Inflammatory macrophage (primary cell): ENCODE data around the gene ISG15.
"Not testable (repeated sequence)": the region's sequence is repeated elsewhere in the genome, so short reads cannot be mapped to it uniquely, and the experiment has no call there.

Experiments used
- DNase-seq, 2 donors: peaks; one replicate each; pipeline ENCODE4 v3.0.0-alpha.2; 2020 to 2022

The ISG15 gene

DNA sequence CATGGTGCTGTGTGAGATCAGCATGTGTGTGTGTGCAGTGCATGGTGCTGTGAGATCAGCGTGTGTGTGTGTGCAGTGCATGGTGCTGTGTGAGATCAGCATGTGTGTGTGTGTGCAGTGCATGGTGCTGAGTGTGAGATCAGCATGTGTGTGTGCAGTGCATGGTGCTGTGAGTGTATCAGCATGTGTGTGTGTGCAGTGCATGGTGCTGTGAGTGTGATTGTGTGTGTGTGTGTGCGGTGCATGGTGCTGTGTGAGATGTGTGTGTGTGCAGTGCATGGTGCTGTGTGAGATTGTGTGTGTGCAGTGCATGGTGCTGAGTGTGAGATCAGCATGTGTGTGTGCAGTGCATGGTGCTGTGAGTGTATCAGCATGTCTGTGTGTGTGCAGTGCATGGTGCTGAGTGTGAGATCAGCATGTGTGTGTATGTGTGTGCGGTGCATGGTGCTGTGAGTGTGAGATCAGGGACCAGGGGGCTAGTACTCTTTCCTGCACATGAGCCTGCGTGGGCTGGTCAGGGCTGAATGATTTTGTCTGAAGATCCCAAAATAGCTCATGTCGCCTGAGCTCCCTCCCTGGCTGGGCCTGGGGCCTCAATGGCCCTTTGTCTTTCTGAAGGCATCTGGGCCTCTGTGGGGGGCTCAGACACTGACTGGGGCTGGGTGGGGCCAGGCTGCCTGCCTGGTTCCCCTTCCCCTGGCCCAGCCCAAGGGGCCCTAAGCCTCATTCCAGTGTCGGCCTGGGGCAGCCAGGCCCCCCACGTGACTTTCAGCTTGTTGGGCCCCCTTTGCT lies 17.8 kb downstream of the ISG15 start:
- not testable (repeated sequence) for DNase-seq

DNA sequence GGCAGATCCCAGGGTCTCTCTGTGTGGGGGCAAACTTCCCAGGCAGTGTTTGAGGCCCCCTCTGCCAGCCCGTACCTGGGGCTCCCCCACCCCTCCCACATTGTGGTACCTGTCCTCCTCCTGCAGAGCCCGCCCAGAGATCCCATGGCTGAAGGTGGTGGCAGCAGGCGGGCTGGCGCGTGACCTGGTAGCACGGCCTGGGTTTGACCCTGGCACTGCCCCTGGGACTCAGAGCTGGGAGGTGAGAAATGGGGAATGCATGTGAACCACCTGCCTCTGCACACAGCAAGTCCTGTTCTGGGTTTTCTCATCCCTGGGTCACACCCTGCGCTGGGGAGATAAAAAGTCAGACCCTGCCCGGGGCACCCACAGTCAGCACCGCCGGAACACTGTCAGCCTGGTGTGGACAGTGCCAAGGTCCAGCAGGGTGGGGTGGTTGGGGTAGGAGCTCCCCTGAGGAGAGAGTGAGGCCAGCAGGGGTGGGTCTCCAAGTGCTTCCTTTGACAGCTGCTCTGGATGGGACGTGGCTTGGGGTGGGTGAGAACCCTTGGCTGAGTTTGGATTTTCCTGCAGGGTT lies 18.4 kb downstream of the ISG15 start:
- DNase-seq, result no peak

DNA sequence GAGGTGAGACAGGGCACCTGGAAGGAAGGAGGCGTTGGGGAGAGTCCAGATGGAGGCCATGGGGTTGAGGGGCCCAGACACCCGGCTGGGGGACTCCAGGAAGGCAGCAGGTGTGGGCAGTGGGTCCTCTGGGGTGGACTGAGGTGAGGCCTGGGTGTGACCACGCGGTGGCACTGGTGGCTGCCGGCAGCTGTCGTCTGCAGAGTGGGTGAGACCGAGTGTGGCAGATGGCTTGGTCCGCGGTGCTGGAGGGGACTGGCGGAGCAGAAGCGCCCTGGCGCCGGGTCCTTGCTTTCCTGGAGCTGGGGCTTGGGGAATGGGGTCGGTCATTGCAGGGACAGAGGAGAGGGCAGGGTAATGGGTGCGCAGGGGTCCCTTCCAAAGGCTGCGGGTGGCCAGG lies 19.1 kb downstream of the ISG15 start:
- DNase-seq, result peak in 1 of 2 donors; percentile 29

DNA sequence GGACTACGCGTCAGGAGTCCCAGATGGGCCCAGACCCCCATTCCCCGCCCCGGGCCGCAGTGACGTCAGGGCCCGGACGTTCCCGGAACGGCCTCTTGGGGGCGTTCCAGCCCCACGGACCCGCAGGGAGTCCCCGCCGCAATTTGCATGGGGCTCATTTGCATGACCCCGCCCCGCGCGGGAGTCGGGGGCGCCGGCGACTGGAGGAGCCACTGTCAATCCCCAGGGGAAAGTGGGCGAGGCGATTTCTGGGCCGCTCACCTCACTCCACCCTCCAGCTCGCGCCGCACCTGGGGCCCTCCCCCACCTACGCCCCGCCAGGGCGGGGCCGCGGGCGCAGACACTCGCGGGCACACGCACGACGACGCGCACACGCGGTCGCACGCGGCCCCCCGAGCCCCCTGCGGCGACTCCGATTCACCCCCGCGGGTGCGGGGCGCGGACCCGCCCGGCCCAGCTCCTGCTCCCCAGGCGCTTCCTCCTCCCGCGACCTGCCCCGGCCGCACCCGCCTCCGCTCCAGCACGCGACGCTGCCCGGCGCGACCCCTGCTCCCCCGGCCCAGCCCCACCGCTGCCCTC lies 19.8 kb downstream of the ISG15 start:
- peak; percentile 32 to 70 for DNase-seq

DNA sequence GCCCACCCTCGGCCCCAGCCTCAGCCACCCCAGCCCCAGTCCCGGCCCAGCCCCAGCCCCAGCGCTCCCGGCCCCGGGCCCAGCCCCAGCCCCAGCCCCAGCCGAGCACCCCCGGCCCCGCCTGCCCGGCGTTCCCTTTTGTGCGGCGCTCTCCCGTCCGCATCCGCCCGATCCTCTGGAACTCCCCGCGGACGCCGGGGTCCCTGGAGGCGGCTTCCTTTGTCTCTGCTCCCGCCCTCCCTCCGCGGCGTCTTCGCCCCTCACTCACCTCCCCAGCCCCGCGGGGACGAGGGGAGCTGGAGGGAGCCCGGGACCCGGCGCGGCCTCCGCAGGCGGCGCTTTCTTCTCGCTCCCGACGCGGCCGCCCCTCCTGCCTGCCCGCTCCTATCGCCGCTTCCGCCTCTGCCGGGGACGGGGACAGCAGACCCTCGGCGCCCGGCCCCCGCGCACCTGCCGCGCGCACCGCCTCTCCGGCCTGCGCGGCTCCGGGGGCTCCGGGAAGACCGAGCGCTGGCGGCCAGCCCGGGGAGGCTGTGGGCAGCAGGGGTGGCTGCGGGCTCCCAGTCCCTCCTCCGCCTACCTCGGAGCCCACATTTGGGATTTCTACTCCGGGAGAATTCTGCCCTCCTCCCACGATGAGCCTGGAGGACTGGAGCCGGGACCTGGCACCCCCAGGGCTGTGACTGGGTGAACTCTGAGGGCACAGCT lies 20.6 kb downstream of the ISG15 start:
- no peak for DNase-seq

DNA sequence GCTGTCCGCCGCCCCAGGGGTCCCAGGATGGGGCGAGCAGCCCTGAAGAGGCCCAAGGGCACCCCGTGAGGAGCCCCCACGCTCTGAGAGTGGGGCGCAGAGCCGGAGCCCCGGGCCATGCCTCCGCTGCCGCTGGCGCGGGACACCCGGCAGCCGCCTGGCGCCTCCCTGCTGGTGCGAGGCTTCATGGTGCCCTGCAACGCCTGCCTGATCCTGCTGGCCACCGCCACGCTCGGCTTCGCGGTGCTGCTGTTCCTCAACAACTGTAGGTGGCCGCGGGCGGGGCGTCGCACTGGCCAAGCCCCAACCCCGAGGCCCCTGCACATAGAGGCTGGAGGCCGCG lies 21.1 kb downstream of the ISG15 start:
- peak in 1 of 2 donors; percentile 27 for DNase-seq

DNA sequence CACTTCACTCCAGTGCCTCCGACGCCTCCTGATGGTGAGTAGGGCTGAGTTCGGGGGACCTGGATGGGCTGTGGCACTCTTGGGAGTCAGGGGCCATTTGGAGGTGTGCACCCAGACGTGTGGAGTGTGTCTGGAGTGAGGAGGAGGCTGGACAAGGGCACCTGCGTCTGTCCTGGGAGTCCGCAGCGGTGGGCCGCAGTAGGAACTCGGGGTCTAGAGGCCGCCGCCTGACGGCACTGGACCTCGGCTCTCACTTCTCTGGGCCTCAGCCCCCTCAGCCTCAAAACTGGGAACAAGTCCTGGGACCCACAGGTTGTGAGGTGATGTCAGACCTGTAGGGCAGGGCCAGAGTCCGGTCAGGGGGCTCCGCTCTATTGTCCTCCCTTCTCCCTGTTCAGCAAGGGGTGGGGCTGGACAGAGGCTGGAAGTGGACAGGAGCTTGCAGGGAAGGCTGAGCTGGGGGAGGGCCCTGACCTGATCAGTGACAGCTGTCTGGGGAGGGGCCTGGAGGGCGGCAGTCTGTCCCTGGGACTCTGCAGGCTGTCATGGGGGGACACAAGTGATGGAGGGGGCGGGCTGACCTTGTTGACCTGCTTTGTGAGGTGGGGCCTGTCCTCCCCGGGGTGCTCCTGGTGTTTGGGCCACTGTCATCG lies 22.1 kb downstream of the ISG15 start:
- DNase-seq, result no peak

GRCh38 chr1:1037366-1038327 lies 24.4 kb downstream of the ISG15 start:
- peak in 1 of 2 donors; percentile 34 for DNase-seq

DNA sequence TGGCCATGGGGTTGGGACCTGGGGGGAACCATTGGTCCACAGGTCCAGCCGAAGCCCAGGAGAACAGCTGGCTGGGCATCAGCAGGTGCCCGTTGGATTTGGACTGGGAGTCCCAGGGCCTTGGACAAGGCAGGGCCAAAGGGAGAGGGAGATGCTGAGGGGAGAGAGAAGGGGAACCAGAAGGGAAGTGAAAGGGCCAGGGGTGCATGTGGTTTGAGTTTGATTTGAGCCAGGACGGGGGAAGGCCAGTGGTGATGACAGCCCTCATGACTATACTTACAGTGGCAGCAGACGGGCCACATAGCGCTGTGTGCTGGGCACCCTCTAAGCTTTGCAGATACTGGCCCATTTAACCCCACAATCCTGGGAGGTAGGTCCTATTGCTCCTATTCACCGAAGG lies 25.4 kb downstream of the ISG15 start:
- peak; percentile 68 to 86 for DNase-seq

DNA sequence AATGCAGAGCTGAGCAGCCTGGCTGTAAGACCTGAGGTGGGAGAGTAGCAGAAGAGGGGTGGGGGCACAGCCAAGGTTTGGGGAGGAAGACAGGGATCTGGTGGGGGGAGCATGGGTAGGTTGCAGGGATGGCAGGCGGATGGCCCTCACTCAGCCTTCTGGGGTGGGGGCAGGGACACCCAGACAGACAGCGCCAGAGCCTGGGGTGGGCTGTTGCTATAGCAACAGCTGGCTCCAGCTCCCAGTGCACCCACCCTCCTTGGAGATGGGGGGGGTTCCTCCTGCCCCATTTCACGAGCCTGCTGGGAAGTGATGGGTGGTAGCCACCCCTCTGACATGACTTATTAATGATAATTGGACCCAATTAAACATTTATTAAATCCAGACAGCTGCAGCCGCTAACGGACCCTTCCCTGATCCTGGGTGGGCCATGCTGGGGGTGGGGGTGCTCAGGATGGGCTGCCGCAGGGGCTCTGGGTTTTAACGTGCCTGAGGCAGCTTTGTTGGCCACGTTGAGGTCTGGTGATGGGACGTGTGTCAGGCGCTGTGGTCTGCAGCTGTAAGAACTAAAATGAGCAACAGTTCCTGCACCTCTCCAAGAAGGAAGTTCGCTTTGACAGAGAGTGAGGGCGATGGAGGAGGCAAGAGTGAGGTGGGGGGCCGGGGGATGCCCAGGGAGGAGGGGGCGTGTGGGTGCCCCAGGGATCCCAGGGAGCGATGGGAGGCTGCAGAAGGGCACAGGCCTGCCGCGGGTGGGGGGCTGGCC lies 26.0 kb downstream of the ISG15 start:
- DNase-seq, result peak; percentile 41 to 72

DNA sequence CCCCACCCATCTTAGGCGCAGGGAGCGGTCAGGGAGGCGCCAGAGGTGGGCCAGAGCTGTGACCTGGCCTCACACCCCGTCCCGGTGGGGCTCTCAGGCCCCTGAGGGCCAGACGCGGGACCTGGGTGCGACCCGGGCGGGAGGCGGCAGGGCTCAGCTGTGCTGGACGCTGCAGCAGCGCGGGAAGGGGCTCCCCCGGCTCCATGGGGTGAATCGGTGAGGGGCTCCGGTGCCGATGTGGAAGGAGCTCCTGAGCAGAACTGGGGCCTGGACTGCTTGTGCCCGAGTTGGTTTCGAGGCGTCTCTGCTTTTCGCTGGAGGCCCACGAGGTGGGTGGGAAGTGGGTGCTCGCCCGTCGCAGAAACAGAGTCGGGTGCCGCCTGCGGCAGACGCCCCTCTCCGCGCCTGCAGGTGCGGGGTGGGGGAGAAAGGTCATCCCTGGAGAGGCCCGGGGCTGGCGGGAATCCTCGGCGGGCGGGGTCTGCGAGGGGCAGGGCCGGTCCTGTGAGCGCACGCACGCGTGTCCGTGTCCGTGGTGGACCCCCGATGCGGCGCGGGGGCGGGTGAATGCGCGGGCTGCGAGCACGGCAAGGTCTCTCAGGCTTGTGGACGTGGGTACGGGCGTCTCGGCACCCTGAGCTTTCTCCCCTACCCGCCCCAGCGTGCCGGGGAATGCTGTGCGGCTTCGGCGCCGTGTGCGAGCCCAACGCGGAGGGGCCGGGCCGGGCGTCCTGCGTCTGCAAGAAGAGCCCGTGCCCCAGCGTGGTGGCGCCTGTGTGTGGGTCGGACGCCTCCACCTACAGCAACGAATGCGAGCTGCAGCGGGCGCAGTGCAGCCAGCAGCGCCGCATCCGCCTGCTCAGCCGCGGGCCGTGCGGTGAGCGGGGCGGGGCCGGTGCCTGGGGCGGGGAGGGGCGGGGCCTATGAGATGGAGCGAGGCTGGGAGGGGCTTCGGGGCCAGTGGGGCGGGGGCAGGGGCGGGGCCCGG lies 27.0 kb downstream of the ISG15 start:
- DNase-seq, result peak; percentile 45 to 78

GRCh38 chr1:1041092-1041523 lies 27.8 kb downstream of the ISG15 start:
- no peak for DNase-seq

GRCh38 chr1:1041873-1042272 lies 28.6 kb downstream of the ISG15 start:
- DNase-seq, result no peak

DNA sequence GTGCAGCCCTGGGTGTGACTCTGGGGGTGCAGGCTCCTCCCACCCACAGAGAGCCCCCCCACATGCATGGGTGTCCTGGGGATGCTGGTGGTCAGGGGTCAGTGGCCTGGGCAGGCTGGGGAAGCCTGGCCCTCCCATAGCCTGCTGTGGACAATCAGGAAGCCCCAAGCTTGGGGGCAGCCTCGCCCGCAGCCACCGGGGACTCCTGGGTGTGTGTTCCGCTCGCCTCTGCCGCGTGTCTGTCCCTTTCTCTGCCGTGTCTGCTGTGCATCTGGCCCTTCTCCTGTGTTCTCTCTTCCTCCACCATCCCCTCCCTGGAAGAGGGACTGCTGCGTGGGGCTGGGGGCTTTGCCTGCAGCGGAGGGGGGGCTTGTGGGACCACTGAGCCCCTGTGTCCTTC lies 29.5 kb downstream of the ISG15 start:
- no peak for DNase-seq

- DNase-seq, result no peak
Observed at GRCh38 chr1:1043411-1043810, 30.1 kb downstream of the ISG15 start.

GRCh38 chr1:1043921-1044320 lies 30.6 kb downstream of the ISG15 start:
- DNase-seq, result no peak

DNA sequence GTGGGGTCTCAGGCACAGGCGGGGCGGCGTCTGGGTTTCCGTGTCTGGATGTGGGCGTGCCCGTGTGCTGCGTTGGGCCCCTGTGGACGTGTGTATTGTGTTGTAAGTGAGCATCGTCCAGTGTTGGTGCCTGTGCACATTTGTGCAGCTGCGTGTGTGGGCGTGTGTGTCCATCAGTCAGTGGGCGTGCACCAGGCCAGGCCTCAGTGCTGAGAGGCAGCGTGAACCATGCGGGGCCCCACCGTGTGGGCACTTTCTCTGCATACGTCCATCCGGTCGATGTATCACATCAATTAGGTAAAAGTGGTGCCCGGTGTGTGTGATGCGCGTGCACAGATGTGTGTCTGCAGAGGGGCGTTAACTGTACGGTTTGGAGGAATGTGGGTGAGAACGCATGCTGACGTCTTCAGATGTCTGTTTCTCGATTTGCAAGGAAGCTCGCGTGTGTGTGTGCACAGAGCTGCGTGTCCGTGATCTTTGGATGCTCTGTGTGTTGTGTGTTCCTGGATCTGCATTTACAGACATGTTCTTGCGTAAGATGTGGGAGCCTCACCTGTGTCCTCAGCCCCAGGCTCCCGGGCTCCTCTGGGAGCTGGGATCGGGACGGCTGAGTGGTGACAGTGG lies 31.3 kb downstream of the ISG15 start:
- no peak for DNase-seq

- no peak for DNase-seq
Observed at GRCh38 chr1:1045129-1045528, 31.8 kb downstream of the ISG15 start.

DNA sequence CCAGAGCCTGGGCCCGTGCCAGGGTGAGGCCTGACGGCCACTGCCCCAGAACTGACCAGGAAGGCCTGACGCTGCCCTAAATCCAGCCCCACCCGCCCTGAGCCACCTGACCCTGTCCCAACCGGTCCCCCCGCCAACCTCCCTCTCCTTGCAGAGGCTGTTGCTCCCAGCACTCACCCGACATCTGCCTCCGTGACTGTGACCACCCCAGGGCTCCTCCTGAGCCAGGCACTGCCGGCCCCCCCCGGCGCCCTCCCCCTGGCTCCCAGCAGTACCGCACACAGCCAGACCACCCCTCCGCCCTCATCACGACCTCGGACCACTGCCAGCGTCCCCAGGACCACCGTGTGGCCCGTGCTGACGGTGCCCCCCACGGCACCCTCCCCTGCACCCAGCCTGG lies 32.9 kb downstream of the ISG15 start:
- no peak for DNase-seq
